Measurements from ENCODE around the gene TMEM131. TPM values are rescaled to one million over a fixed set of nuclear protein-coding genes. Genes with fewer than 3 reads are reported as not detected.

Gene TMEM131
- total and polyA plus RNA-seq, 2 of the 8 experiments (the other 6 are each of a cell fraction or from before 2014, with no cell fraction given), result 9.7 to 22.9 TPM

DNA sequence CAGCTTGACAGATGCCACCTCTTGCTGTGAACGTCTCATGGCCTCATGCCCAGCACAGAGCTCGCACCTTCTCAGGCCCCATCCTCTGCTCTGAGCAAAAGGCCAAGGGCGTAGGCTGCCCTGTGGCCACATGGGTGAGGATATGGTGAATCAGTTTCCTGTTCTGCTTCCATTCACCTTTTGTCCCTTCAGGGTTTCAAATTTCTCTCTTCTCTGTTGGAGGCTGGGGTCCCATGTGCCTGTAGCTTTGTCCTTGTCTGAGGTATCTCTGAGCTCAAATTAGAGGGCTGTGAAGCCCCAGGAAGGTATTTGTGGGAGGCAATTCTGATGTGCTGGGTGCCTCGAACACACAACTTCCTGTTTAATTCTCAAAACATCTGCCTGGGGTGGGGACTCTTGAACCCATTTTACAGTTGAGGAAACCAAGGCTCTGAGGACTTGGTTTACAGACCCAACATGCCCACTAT is 253.3 kb downstream of the TMEM131 start:
- Histone ChIP-seq H2BK5ac (ENCODE audit: low read depth, low read length) (no peak overlapping the region), H3K18ac (ENCODE audit: extremely low read depth, low read length) (no peak overlapping the region), H3K9me3 (ENCODE audit: insufficient read depth in 2 of 2, low read depth in 1 of 2, low read length in 1 of 2) (no peaks in the 10 kb centered on the region), H3K14ac (ENCODE audit: insufficient read length) (no peak overlapping the region), H4K20me1 (replicated peaks in 1 of 2; ENCODE audit: control insufficient read depth in 1 of 2, insufficient read depth in 2 of 2, low read length in 2 of 2) (no peaks in the 10 kb centered on the region), H3K4me2 (ENCODE audit: insufficient read depth in 1 of 2, low read depth in 2 of 2, low read length in 2 of 2) (no peak overlapping the region), H3K36me3 (ENCODE audit: control insufficient read depth in 2 of 4, insufficient read depth in 4 of 4, low read length in 3 of 4) (no peaks in the 10 kb centered on the region), H3K56ac (replicated peaks; ENCODE audit: insufficient read length, low read depth, low read length) (no peak overlapping the region), H3K79me1 (ENCODE audit: low read depth, low read length) (no peaks in the 10 kb centered on the region), H3K4ac (replicated peaks; ENCODE audit: insufficient read length, low read depth, low read length) (no peak overlapping the region), H3K4me3 (ENCODE audit: extremely low read depth in 1 of 4, insufficient read depth in 2 of 4, low read depth in 3 of 4, low read length in 4 of 4) (no peak overlapping the region), H3K23me2 (ENCODE audit: low read depth, low read length) (no peaks in the 10 kb centered on the region), H3K27ac (ENCODE audit: low read depth, low read length) (no peak overlapping the region), H3K9ac (replicated peaks in 1 of 4; ENCODE audit: extremely low read depth in 1 of 4, low read depth in 3 of 4, low read length in 3 of 4) (no peak overlapping the region), H4K91ac (replicated peaks; ENCODE audit: insufficient read length, low read length) (peak overlapping the region; percentile 63), H2BK20ac (ENCODE audit: low read length) (0 out of 2 replicates have a peak overlapping the region, but pooled peaks have one; percentile 48), H2AFZ (ENCODE audit: low read length) (no peak overlapping the region), H4K5ac (ENCODE audit: insufficient read length, low read depth, low read length) (no peak overlapping the region), H3K23ac (ENCODE audit: insufficient read length) (no peak overlapping the region), H3K27me3 (replicated peaks in 1 of 4; ENCODE audit: control insufficient read depth in 3 of 4, extremely low read depth in 1 of 4, insufficient read depth in 3 of 4, low read length in 3 of 4) (no peaks in the 10 kb centered on the region), H3K4me1 (replicated peaks in 1 of 4; ENCODE audit: control insufficient read depth in 3 of 4, insufficient read depth in 4 of 4, low read length in 3 of 4) (peaks cover 0 to 2% (median 0%) of the 10 kb centered on the region in 4 experiments; a peak in 1 of 7 replicates), H2BK120ac (replicated peaks; ENCODE audit: low read depth, low read length) (no peak overlapping the region), H2AK5ac (ENCODE audit: low read depth, low read length) (no peak overlapping the region), H2BK15ac (ENCODE audit: low read length) (0 out of 2 replicates have a peak overlapping the region, but pooled peaks have one; percentile 81), H3K79me2 (ENCODE audit: control insufficient read depth in 1 of 2, insufficient read depth in 2 of 2, low read length in 2 of 2) (no peaks in the 10 kb centered on the region), H2BK12ac (ENCODE audit: low read depth, low read length) (no peak overlapping the region; the same call in 1 of the 2 replicates), H4K8ac (ENCODE audit: extremely low read depth, insufficient read depth, low read length) (no peak overlapping the region)
- ChIA-PET CTCF (ENCODE audit: partially characterized antibody) (interaction anchor here (0.5 to 10.1 kb wide), 14 partner anchors 8 to 1498 kb away, joined by 3 to 149 read pairs (median 14); partner anchors contain the start of gene ZAP70), POLR2A (ENCODE audit: partially characterized antibody) (interaction anchor here (1.7 kb wide), 1 partner anchor 9 kb away, joined by 3 read pairs; no protein-coding TSS in a partner anchor)
- FAIRE-seq (no peak), DNase-seq (ENCODE audit: low read depth in 1 of 2, low spot score in 2 of 2) (no peak)
- TF ChIP-seq, protein P1, sequence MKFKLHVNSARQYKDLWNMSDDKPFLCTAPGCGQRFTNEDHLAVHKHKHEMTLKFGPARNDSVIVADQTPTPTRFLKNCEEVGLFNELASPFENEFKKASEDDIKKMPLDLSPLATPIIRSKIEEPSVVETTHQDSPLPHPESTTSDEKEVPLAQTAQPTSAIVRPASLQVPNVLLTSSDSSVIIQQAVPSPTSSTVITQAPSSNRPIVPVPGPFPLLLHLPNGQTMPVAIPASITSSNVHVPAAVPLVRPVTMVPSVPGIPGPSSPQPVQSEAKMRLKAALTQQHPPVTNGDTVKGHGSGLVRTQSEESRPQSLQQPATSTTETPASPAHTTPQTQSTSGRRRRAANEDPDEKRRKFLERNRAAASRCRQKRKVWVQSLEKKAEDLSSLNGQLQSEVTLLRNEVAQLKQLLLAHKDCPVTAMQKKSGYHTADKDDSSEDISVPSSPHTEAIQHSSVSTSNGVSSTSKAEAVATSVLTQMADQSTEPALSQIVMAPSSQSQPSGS (IDR thresholded peaks at IDR 0.05; ENCODE audit: low read length), result no peak
- TF ChIP-seq CHD1 (IDR thresholded peaks at IDR 0.05; ENCODE audit: low read depth, low read length) (no peak), SIN3A (conservative IDR thresholded peaks at IDR 0.05 in 1 of 2, IDR thresholded peaks at IDR 0.05 in 1 of 2; ENCODE audit: low read depth in 1 of 2, low read length in 2 of 2) (no peak)
- TF ChIP-seq, protein P2, sequence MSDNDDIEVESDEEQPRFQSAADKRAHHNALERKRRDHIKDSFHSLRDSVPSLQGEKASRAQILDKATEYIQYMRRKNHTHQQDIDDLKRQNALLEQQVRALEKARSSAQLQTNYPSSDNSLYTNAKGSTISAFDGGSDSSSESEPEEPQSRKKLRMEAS (IDR thresholded peaks at IDR 0.05), result peak; percentile 43; the same call in 1 of the 2 replicates
- TF ChIP-seq, protein P3, sequence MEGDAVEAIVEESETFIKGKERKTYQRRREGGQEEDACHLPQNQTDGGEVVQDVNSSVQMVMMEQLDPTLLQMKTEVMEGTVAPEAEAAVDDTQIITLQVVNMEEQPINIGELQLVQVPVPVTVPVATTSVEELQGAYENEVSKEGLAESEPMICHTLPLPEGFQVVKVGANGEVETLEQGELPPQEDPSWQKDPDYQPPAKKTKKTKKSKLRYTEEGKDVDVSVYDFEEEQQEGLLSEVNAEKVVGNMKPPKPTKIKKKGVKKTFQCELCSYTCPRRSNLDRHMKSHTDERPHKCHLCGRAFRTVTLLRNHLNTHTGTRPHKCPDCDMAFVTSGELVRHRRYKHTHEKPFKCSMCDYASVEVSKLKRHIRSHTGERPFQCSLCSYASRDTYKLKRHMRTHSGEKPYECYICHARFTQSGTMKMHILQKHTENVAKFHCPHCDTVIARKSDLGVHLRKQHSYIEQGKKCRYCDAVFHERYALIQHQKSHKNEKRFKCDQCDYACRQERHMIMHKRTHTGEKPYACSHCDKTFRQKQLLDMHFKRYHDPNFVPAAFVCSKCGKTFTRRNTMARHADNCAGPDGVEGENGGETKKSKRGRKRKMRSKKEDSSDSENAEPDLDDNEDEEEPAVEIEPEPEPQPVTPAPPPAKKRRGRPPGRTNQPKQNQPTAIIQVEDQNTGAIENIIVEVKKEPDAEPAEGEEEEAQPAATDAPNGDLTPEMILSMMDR (IDR thresholded peaks at IDR 0.05; ENCODE audit: control extremely low read depth in 1 of 3, insufficient read depth in 1 of 3, low read depth in 1 of 3, low read length in 3 of 3), result no peak
- TF ChIP-seq, protein P4, sequence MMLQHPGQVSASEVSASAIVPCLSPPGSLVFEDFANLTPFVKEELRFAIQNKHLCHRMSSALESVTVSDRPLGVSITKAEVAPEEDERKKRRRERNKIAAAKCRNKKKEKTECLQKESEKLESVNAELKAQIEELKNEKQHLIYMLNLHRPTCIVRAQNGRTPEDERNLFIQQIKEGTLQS (IDR thresholded peaks at IDR 0.05; ENCODE audit: insufficient read depth, low read depth, low read length), result no peak
- WGBS, 2 experiments (ENCODE audit: extremely low coverage in 1 of 2, insufficient coverage in 1 of 2, insufficient read length in 1 of 2, insufficient replicate concordance in 2 of 2, low coverage in 1 of 2, low lambda C conversion rate in 2 of 2, missing lambda C conversion rate in 1 of 2), result 87% methylated on average over 4 of the region's 4 CpGs; no CpG with 5 or more reads in 1 of the 2 experiments

Data from H1 (cell line).